NB4 (cell line): ENCODE measurements around the gene ALDOA.
A peak's percentile ranks its signal among the peaks of the same experiment; 100 is the strongest.

Source experiments
- DNase-seq: peaks from one replicate; pipeline ENCODE4 v3.0.0; 2010; ENCODE audit warnings: low read depth
- H3K4me3 ChIP-seq: one replicate; pipeline ENCODE4 v1.5.1; 2011; ENCODE audit warnings: mild to moderate bottlenecking, low read depth, low read length, moderate library complexity
- MYC ChIP-seq: IDR thresholded peaks from 2 replicates; pipeline ENCODE4 v1.6.1; 2011; ENCODE audit warnings: low read depth, low read length
- POLR2A ChIP-seq: IDR thresholded peaks from 2 replicates; pipeline ENCODE4 v1.6.1; 2011; ENCODE audit warnings: mild to moderate bottlenecking; ENCODE audit not compliant: insufficient read length; ENCODE audit errors: extremely low read depth
- TF ChIP-seq, protein P1 (sequence below): IDR thresholded peaks from 2 replicates; pipeline ENCODE4 v1.6.1; 2011; ENCODE audit warnings: low read depth, low read length
- TF ChIP-seq, protein P2 (sequence below): IDR thresholded peaks from one replicate; pipeline ENCODE4 v1.5.1; 2012; ENCODE audit warnings: low read depth, low read length

The ALDOA gene

DNA sequence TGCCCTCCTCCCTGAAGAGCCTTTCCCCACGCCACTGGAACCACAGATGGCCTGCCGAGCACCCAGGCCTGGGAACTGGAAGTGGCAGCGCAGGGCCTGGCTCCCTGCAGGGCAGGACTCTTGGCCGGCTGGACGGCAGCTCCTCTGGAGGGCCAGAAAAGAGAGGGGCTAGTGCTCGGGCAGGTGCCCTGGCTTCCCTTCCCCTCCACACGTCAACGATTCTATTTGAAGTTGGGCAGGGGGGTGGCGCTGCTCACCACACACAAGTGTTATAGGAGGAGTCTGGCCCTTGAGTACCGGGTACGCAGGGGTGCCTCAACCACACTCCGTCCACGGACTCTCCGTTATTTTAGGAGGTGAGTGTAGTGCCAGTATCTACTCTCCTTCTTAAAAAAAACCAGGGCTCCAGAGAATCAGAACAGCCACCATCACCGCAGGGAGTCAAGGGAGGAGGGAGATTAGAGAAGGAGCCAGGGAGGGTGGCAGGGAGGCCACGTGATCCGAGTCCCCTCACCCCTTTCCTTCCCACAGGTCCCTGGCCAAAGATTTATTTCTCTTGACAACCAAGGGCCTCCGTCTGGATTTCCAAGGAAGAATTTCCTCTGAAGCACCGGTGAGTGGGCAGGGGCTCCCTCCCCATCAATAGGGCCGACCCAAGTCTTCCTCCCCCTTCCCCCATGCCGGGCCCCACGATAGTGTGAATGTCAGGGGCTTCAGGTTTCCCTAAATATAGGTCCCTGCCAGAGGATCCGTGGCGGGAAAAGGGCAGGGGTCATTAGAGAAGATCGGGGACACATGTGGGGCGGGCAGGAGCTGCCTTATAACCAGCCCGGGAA lies 1.4 kb upstream of the ALDOA start:
- TF ChIP-seq MYC (no peak; the same call in 1 of the 2 replicates), POLR2A (peak; percentile 65)
- TF ChIP-seq, protein P1, sequence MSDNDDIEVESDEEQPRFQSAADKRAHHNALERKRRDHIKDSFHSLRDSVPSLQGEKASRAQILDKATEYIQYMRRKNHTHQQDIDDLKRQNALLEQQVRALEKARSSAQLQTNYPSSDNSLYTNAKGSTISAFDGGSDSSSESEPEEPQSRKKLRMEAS, result peak; percentile 81
- TF ChIP-seq, protein P2, sequence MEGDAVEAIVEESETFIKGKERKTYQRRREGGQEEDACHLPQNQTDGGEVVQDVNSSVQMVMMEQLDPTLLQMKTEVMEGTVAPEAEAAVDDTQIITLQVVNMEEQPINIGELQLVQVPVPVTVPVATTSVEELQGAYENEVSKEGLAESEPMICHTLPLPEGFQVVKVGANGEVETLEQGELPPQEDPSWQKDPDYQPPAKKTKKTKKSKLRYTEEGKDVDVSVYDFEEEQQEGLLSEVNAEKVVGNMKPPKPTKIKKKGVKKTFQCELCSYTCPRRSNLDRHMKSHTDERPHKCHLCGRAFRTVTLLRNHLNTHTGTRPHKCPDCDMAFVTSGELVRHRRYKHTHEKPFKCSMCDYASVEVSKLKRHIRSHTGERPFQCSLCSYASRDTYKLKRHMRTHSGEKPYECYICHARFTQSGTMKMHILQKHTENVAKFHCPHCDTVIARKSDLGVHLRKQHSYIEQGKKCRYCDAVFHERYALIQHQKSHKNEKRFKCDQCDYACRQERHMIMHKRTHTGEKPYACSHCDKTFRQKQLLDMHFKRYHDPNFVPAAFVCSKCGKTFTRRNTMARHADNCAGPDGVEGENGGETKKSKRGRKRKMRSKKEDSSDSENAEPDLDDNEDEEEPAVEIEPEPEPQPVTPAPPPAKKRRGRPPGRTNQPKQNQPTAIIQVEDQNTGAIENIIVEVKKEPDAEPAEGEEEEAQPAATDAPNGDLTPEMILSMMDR, result peak; percentile 33
- peak; percentile 92 for DNase-seq
- H3K4me3 ChIP-seq, result peak overlapping the region; percentile 92

DNA sequence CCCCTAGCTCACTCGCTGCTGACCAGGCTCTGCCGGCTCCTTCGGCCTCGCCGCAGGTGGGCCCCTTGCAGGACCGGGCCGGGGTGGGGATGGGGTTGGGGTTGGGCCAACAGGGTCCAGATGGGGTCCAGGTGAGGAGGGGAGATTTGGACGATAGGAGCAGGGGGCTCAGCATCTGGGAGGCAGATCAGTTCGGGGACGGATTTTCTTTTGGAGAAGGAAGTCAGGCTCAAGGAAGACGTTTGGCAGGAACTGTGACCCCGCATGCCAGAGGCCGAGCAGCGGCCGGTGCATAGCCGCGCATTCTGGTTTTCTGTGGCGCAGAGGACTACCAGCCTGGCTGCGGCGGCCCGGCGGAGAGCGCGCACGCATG lies 845 bp upstream of the ALDOA start:
- no peak for DNase-seq
- TF ChIP-seq, protein P1, result no peak
- TF ChIP-seq POLR2A (no peak), MYC (no peak)
- TF ChIP-seq, protein P2, result no peak
- peak overlapping the region; percentile 92 for H3K4me3 ChIP-seq

DNA sequence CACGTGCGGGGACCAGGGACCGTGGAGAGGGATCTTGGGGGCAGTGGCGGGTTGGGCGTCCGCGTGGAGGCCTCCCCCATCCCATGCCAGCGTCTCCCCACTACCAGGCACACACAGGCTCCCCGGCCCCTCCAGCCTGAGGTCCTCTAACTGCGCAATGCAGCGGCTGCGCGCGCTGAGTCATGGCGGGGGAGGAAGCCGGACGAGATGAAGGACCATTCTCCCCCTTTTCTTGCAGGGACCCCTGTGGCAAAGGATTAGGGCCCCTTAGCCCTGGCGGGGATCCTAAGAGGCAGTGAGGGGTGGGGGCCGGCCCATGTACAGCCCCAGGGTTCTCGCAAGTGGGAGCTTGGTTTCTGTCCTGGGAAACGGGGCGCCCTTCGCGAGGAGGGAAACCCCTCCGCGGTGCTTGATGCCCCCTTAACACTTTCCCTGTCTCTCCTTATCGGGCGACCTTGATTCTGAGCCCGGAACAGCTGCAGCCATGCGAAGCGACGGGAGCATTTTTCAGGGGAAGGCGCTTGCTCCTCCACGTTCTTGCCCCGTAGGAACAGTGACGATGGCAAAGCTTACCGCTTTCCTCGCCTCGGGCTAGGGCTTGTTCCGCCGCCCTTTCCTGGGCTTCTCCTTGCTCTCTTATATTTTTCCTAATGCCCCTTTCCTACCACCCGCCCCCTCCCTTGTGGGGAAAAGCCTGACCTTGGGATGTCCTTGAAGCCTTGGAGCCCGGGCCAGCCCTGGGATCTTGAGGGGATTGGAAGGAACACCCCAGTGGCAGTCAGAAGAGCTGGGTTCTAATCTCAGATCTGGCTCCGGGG lies 592 bp downstream of the ALDOA start:
- TF ChIP-seq POLR2A (no peak), MYC (no peak)
- TF ChIP-seq, protein P2, result no peak
- TF ChIP-seq, protein P1, result no peak
- DNase-seq, result peak; percentile 77

DNA sequence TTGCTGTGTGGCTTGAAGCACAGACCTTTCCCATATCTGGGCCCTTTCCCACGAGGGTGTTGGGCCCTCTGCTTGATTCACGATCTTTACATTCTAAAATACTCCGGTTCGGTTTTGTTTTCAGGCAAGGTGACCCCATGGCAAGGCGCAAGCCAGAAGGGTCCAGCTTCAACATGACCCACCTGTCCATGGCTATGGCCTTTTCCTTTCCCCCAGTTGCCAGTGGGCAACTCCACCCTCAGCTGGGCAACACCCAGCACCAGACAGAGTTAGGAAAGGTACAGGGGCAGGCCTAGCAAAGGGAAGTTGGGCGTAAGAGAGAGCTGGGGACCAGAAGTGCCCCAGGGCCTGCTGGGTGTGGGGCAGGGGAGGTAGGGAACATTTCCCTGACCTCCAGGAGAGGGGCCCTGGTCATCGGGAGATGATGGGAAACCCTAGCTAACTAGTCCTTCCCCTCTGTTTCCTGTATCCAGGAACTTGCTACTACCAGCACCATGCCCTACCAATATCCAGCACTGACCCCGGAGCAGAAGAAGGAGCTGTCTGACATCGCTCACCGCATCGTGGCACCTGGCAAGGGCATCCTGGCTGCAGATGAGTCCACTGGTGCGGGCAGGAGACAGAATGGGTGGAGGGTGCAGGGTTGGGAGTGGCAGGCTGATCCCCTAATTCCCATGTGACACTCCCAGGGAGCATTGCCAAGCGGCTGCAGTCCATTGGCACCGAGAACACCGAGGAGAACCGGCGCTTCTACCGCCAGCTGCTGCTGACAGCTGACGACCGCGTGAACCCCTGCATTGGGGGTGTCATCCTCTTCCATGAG lies 1.4 kb downstream of the ALDOA start:
- DNase-seq, result peak; percentile 41
- TF ChIP-seq POLR2A, result no peak
- no peak for TF ChIP-seq MYC
- TF ChIP-seq, protein P1, result no peak
- TF ChIP-seq, protein P2, result no peak
- peak overlapping the region; percentile 90 for H3K4me3 ChIP-seq

More for the DNA sequence above, 592 bp downstream of the ALDOA start:
- peak overlapping the region; percentile 90 for H3K4me3 ChIP-seq

DNA sequence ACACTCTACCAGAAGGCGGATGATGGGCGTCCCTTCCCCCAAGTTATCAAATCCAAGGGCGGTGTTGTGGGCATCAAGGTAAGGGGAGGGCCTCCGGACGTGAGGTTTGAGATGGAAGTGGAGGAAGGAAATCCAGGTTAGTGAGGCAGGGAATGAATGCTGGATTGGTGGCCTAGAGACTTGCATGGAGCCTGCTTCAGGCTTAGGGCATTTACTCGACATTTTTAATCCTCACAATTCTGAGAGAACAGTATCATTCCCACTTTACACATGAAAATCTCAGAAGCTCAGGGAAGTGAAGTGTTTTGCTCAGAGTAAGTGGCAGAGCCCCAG lies 2.0 kb downstream of the ALDOA start:
- H3K4me3 ChIP-seq, result peak overlapping the region; percentile 90
- TF ChIP-seq, protein P2, result no peak
- TF ChIP-seq POLR2A, result no peak
- TF ChIP-seq, protein P1, result no peak
- no peak for TF ChIP-seq MYC
- DNase-seq, result no peak
